K562 (cell line): ENCODE measurements around the gene APOL3. TPM values are rescaled to one million over a fixed set of nuclear protein-coding genes. Genes with fewer than 3 reads are reported as not detected.

Source experiments
- BMI1 ChIP-seq: fragments of 150-350 bp; IDR thresholded peaks from 2 replicates; pipeline ENCODE4 v1.6.1; 2014; ENCODE audit warnings: low read length
- CBX1 ChIP-seq: sonication (generic); IDR thresholded peaks from 2 replicates; pipeline ENCODE4 v1.6.1; 2016; ENCODE audit warnings: antibody characterized with exemption, low read depth, mild to moderate bottlenecking
- CEBPG ChIP-seq, 3 experiments: fragments of 200-800 bp in 1 of 3; sonication (Bioruptor generic) in 1 of 3; sonication (generic) in 1 of 3; formaldehyde crosslinking in 1 of 3; IDR thresholded peaks in 2 of 3; conservative IDR thresholded peaks in 1 of 3; 2 replicates each; pipeline versions ENCODE4 v1.6.1 to v1.8.0; 2016 to 2022; ENCODE audit warnings: missing compliant biosample characterization in 2 of 3, missing genetic modification characterization in 2 of 3, mild to moderate bottlenecking in 1 of 3, missing genetic modification reagents in 1 of 3
- GABPB1 ChIP-seq: sonication (generic); formaldehyde crosslinking; IDR thresholded peaks from 2 replicates; pipeline ENCODE4 v1.8.0; 2022; ENCODE audit warnings: mild to moderate bottlenecking, missing genetic modification reagents
- MEF2A ChIP-seq: IDR thresholded peaks from 2 replicates; pipeline ENCODE4 v1.6.1; 2011; ENCODE audit warnings: low read depth, mild to moderate bottlenecking, low read length, moderate library complexity; ENCODE audit not compliant: control insufficient read depth
- MTF1 ChIP-seq: fragments of 250-450 bp; sonication (Bioruptor Pico); IDR thresholded peaks from 2 replicates; pipeline ENCODE4 v1.9.0; 2021; ENCODE audit warnings: moderate library complexity, mild to moderate bottlenecking, inconsistent platforms, borderline replicate concordance
- NFIC ChIP-seq: fragments of 450-650 bp; IDR thresholded peaks from 2 replicates; pipeline ENCODE4 v1.6.1; 2017; ENCODE audit warnings: mild to moderate bottlenecking, inconsistent platforms
- NR2F6 ChIP-seq: fragments of 450-650 bp; formaldehyde crosslinking; IDR thresholded peaks from 2 replicates; pipeline ENCODE4 v1.4.0; 2020; ENCODE audit warnings: mild to moderate bottlenecking
- POLR2G ChIP-seq: fragments of 200-400 bp; formaldehyde crosslinking; IDR thresholded peaks from 2 replicates; pipeline ENCODE4 v1.6.1; 2017; ENCODE audit warnings: low read depth, mild to moderate bottlenecking, antibody characterized with exemption, low read length, moderate library complexity
- POU5F1 ChIP-seq: fragments of 150-350 bp; IDR thresholded peaks from 2 replicates; pipeline ENCODE4 v1.6.1; 2014; ENCODE audit warnings: borderline replicate concordance, low read length, low read depth, mild to moderate bottlenecking; ENCODE audit not compliant: partially characterized antibody
- PRMT5 ChIP-seq: sonication (generic); formaldehyde crosslinking; IDR thresholded peaks from 2 replicates; pipeline ENCODE4 v1.5.0; 2020; ENCODE audit warnings: missing genetic modification reagents
- RAD51 ChIP-seq: fragments of 450-650 bp; IDR thresholded peaks from 2 replicates; pipeline ENCODE4 v1.7.1; 2016; ENCODE audit warnings: low read depth, mild to moderate bottlenecking, borderline replicate concordance
- SAFB2 ChIP-seq: fragments of 200-400 bp; formaldehyde crosslinking; IDR thresholded peaks from 2 replicates; pipeline ENCODE4 v1.6.1; 2018; ENCODE audit warnings: borderline replicate concordance, low read length, low read depth, moderate library complexity; ENCODE audit not compliant: severe bottlenecking
- SIX5 ChIP-seq, 2 experiments: IDR thresholded peaks; 2 replicates each; pipeline ENCODE4 v1.6.1; 2011; ENCODE audit warnings: low read length in 2 of 2, borderline replicate concordance in 1 of 2, low read depth in 1 of 2, mild to moderate bottlenecking in 1 of 2, moderate library complexity in 1 of 2; ENCODE audit not compliant: insufficient read depth in 1 of 2
- SREBF2 ChIP-seq: sonication (generic); formaldehyde crosslinking; IDR thresholded peaks from 2 replicates; pipeline ENCODE4 v1.4.0; 2020; ENCODE audit warnings: mild to moderate bottlenecking, missing genetic modification reagents
- TAF7 ChIP-seq: fragments of 450-650 bp; IDR thresholded peaks from 2 replicates; pipeline ENCODE4 v1.6.1; 2016; ENCODE audit warnings: missing genetic modification characterization, missing compliant biosample characterization
- TRIM24 ChIP-seq, 2 experiments: fragments of 450-650 bp; IDR thresholded peaks; 2 replicates each; pipeline ENCODE4 v1.6.1; 2016
- U2AF1 ChIP-seq: fragments of 200-400 bp; formaldehyde crosslinking; optimal IDR thresholded peaks from 2 replicates; pipeline ENCODE3; 2017; ENCODE audit warnings: mild to moderate bottlenecking, low read depth, low read length, moderate library complexity
- XRCC4 ChIP-seq: IDR thresholded peaks from one replicate; pipeline ENCODE4 v1.6.1; 2011; ENCODE audit not compliant: insufficient read depth, insufficient read length; ENCODE audit errors: extremely low read depth
- ZNF217 ChIP-seq: sonication (generic); formaldehyde crosslinking; IDR thresholded peaks from 2 replicates; pipeline ENCODE4 v1.8.0; 2022; ENCODE audit warnings: mild to moderate bottlenecking, missing genetic modification reagents
- ZNF23 ChIP-seq: fragments of 250-450 bp; sonication (Bioruptor Pico); IDR thresholded peaks from 2 replicates; pipeline ENCODE4 v1.4.0; 2020; ENCODE audit warnings: mild to moderate bottlenecking
- ZNF41 ChIP-seq: fragments of 250-450 bp; sonication (Bioruptor Pico); conservative IDR thresholded peaks from 2 replicates; pipeline ENCODE4 v1.4.0; 2020; ENCODE audit warnings: mild to moderate bottlenecking
- polyA plus RNA-seq, 8 experiments: library from polyadenylated mRNA; depleted of rRNA in 4 of 8; stranded (reverse) in 5 of 8; unstranded in 3 of 8; fragments of >200 nt; fragmentation: Nextera tagmentation in 2 of 8; fragmentation: Illumina TruSeq in 1 of 8; extraction: Ambion mirVana in 2 of 8; extraction: Trizol in 1 of 8; gene quantifications; 2 replicates each; pipeline versions ENCODE4 v1.2.1 to v1.2.3, GENCODE V29; 2011 to 2014; ENCODE audit warnings: inconsistent platforms in 1 of 8, missing spikeins in 1 of 8
- total RNA-seq, 7 experiments: library from RNA; depleted of rRNA in 6 of 7; stranded (reverse); fragments of >200 nt in 6 of 7; fragmentation: Illumina TruSeq in 2 of 7; extraction: Trizol in 2 of 7; gene quantifications; 2 replicates each; pipeline versions ENCODE4 v1.2.1 to v1.2.3, GENCODE V29; 2011 to 2021; ENCODE audit warnings: low replicate concordance in 1 of 7
- TF ChIP-seq, protein P1 (sequence below): fragments of 450-650 bp; conservative IDR thresholded peaks from 2 replicates; pipeline ENCODE4 v1.6.1; 2016; ENCODE audit warnings: missing genetic modification characterization, low read depth, mild to moderate bottlenecking, missing compliant biosample characterization, moderate library complexity
- TF ChIP-seq, protein P2 (sequence below): sonication (generic); formaldehyde crosslinking; IDR thresholded peaks from 2 replicates; pipeline ENCODE4 v1.8.0; 2022; ENCODE audit warnings: missing genetic modification reagents, mild to moderate bottlenecking, borderline replicate concordance
- TF ChIP-seq, protein P3 (sequence below): sonication (generic); formaldehyde crosslinking; IDR thresholded peaks from 2 replicates; pipeline ENCODE4 v1.4.0; 2020; ENCODE audit warnings: mild to moderate bottlenecking, missing genetic modification reagents

APOL3 gene
- total and polyA plus RNA-seq, 9 of the 15 experiments (the other 6 are each of a cell fraction or from before 2014, with no cell fraction given): 0.25 to 1.1 (median 0.56) TPM; not detected in 1

DNA sequence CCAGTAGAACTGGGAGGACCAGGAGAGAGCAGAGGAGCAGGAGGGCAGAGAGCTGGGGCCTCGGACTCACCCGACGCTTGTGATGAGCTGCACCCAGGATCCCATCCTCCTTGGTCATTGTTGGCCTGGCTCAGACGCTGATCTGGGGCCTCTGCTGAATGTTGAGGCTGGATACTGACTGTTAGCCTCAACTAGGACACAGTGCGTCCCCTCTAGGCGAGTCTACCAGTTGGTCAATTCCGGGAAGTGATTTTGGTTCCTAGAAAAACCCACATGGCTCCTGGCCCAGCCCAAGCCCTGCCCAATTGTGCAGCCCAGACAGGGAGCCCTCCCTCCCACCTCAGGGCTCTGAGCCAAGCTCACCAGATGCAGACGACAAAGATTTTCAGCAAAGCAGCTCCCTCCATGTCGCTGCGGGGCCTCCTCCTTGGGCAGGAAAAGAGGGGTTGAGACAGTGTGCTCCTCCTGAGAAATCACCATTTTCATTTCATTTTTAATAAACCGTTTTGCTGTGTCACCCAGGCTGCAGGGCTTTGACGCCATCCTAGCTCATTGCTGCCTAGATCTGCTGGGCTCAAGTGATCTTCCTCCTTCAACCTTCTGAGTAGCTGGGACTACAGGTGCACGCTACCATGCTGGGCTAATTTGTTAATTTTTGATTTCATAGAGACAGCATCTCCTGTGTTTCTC lies 41.2 kb upstream of the APOL3 start, which contains the start of gene APOL4 (continued):
- TF ChIP-seq, protein P1, sequence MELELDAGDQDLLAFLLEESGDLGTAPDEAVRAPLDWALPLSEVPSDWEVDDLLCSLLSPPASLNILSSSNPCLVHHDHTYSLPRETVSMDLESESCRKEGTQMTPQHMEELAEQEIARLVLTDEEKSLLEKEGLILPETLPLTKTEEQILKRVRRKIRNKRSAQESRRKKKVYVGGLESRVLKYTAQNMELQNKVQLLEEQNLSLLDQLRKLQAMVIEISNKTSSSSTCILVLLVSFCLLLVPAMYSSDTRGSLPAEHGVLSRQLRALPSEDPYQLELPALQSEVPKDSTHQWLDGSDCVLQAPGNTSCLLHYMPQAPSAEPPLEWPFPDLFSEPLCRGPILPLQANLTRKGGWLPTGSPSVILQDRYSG (tag): no peak
- TF ChIP-seq PRMT5 (CRISPR knock-in tag): no peak
- no peak for TF ChIP-seq POU5F1
- no peak for TF ChIP-seq XRCC4
- TF ChIP-seq TRIM24 (IDR thresholded peaks at IDR 0.05): 0 out of 4 replicates have a peak, but pooled peaks of 1 of the 2 experiments have one; percentile 23
- TF ChIP-seq ZNF41: no peak
- TF ChIP-seq MTF1 (CRISPR knock-in tag): no peak
- TF ChIP-seq MEF2A: no peak
- TF ChIP-seq RAD51: no peak
- TF ChIP-seq SREBF2: no peak
- TF ChIP-seq, protein P2, sequence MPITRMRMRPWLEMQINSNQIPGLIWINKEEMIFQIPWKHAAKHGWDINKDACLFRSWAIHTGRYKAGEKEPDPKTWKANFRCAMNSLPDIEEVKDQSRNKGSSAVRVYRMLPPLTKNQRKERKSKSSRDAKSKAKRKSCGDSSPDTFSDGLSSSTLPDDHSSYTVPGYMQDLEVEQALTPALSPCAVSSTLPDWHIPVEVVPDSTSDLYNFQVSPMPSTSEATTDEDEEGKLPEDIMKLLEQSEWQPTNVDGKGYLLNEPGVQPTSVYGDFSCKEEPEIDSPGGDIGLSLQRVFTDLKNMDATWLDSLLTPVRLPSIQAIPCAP (CRISPR knock-in tag): no peak
- no peak for TF ChIP-seq GABPB1 (CRISPR knock-in tag)
- no peak for TF ChIP-seq NR2F6 (CRISPR knock-in tag)
- TF ChIP-seq ZNF23: no peak
- TF ChIP-seq ZNF217 (CRISPR knock-in tag): no peak
- TF ChIP-seq CEBPG (CRISPR knock-in tag; IDR thresholded peaks at IDR 0.05): no peak
- TF ChIP-seq CEBPG (tag; conservative IDR thresholded peaks at IDR 0.05 in 1 of 2, IDR thresholded peaks at IDR 0.05 in 1 of 2): no peak
- no peak for TF ChIP-seq TAF7 (tag)
- TF ChIP-seq SIX5 (IDR thresholded peaks at IDR 0.05; ENCODE audit: borderline replicate concordance in 1 of 2, insufficient read depth in 1 of 2, low read depth in 1 of 2, low read length in 2 of 2): no peak
- TF ChIP-seq CBX1: no peak
- TF ChIP-seq, protein P3, sequence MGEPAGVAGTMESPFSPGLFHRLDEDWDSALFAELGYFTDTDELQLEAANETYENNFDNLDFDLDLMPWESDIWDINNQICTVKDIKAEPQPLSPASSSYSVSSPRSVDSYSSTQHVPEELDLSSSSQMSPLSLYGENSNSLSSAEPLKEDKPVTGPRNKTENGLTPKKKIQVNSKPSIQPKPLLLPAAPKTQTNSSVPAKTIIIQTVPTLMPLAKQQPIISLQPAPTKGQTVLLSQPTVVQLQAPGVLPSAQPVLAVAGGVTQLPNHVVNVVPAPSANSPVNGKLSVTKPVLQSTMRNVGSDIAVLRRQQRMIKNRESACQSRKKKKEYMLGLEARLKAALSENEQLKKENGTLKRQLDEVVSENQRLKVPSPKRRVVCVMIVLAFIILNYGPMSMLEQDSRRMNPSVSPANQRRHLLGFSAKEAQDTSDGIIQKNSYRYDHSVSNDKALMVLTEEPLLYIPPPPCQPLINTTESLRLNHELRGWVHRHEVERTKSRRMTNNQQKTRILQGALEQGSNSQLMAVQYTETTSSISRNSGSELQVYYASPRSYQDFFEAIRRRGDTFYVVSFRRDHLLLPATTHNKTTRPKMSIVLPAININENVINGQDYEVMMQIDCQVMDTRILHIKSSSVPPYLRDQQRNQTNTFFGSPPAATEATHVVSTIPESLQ (CRISPR knock-in tag): no peak
- TF ChIP-seq U2AF1: no peak
- peak; percentile 94 for TF ChIP-seq NFIC
- peak; percentile 59 for TF ChIP-seq POLR2G
- TF ChIP-seq SAFB2: no peak
- no peak for TF ChIP-seq BMI1
